B cell (primary cell): Measurements from ENCODE around the gene MYCN. TPM values are rescaled to one million over a fixed set of nuclear protein-coding genes. Genes with fewer than 3 reads are reported as not detected.

ENCODE experiments used
- ATAC-seq: fragments of 200-7000 bp; cut with Tn5 transposase; one replicate; pipeline ENCODE4 v1.10.0; 2021; ENCODE audit warnings: low read depth, mild to moderate bottlenecking, moderate number of reproducible peaks, moderate library complexity
- CTCF ChIA-PET: fragments of 350-600 bp; sonication (Branson Sonifier 250); formaldehyde crosslinking; loops from one replicate; lab custom pipeline; 2021; ENCODE audit warnings: antibody characterized with exemption, inconsistent platforms; lab: Charles Lee
- POLR2A ChIA-PET: fragments of 350-600 bp; sonication (Branson Sonifier 250); formaldehyde crosslinking; loops from one replicate; lab custom pipeline; 2021; ENCODE audit warnings: antibody characterized with exemption; lab: Charles Lee
- DNase-seq: peaks from one replicate; pipeline ENCODE4 v3.0.0; 2013
- H2AFZ ChIP-seq: 2 replicates; pipeline ENCODE4 v1.6.1; 2012; ENCODE audit warnings: mild to moderate bottlenecking, low read depth, low read length; ENCODE audit not compliant: insufficient read depth, poor library complexity, severe bottlenecking
- H3K27ac ChIP-seq, 2 donors: 1 replicate in 1 of 2; 2 replicates in 1 of 2; pipeline ENCODE4 v1.5.1; 2012 to 2013; ENCODE audit warnings: low read length in 2 of 2, mild to moderate bottlenecking in 2 of 2, moderate library complexity in 1 of 2
- H3K27me3 ChIP-seq, 4 experiments: fragments of 200-600 bp in 1 of 4; sonication (generic) in 1 of 4; replicated peaks in 1 of 4; 1 replicate in 2 of 4; 2 replicates in 2 of 4; pipeline versions ENCODE4 v1.6.1 to v1.7.0; 2013 to 2016; ENCODE audit warnings: low read length in 3 of 4, mild to moderate bottlenecking in 2 of 4, mixed read lengths in 1 of 4, moderate library complexity in 1 of 4; ENCODE audit not compliant: insufficient read depth in 4 of 4, control insufficient read depth in 3 of 4; ENCODE audit errors: control extremely low read depth in 1 of 4
- H3K36me3 ChIP-seq, 2 experiments: replicated peaks in 1 of 2; 1 replicate in 1 of 2; 2 replicates in 1 of 2; pipeline versions ENCODE4 v1.6.1 to v1.7.1; 2013; ENCODE audit warnings: low read length in 1 of 2; ENCODE audit not compliant: insufficient read depth in 2 of 2, control insufficient read depth in 1 of 2; ENCODE audit errors: control extremely low read depth in 1 of 2, extremely low read depth in 1 of 2
- H3K4me1 ChIP-seq, 2 donors: fragments of 200-600 bp in 1 of 2; sonication (generic) in 1 of 2; 1 replicate in 1 of 2; 2 replicates in 1 of 2; pipeline versions ENCODE4 v1.5.1 to v1.6.1; 2013 to 2017; ENCODE audit warnings: low read length in 2 of 2; ENCODE audit not compliant: control insufficient read depth in 2 of 2, insufficient read depth in 2 of 2
- H3K4me2 ChIP-seq: replicated peaks from 2 replicates; pipeline ENCODE3; 2012; ENCODE audit warnings: mild to moderate bottlenecking, low read depth, low read length; ENCODE audit not compliant: poor library complexity, severe bottlenecking
- H3K4me3 ChIP-seq, 5 experiments: fragments of 200-600 bp in 1 of 5; sonication (generic) in 1 of 5; 1 replicate in 3 of 5; 2 replicates in 2 of 5; pipeline versions ENCODE4 v1.5.1 to v1.7.0; 2011 to 2016; ENCODE audit warnings: low read length in 4 of 5, mild to moderate bottlenecking in 4 of 5, low read depth in 2 of 5, control low read depth in 1 of 5, moderate library complexity in 1 of 5; ENCODE audit not compliant: insufficient read depth in 1 of 5; ENCODE audit errors: control extremely low read depth in 1 of 5, extremely low read depth in 1 of 5
- H3K79me2 ChIP-seq: fragments of 200-600 bp; sonication (generic); one replicate; pipeline ENCODE4 v1.6.0; 2016; ENCODE audit warnings: low read length; ENCODE audit not compliant: control insufficient read depth, insufficient read depth
- H3K9ac ChIP-seq: fragments of 200-600 bp; sonication (generic); 2 replicates; pipeline ENCODE4 v1.6.1; 2017; ENCODE audit warnings: mild to moderate bottlenecking, low read length, moderate library complexity
- H3K9me3 ChIP-seq, 3 donors: one replicate each; pipeline versions ENCODE4 v1.6.1 to v1.7.1; 2013; ENCODE audit warnings: low read length in 2 of 3; ENCODE audit not compliant: control insufficient read depth in 2 of 3, insufficient read depth in 1 of 3; ENCODE audit errors: control extremely low read depth in 1 of 3
- H4K20me1 ChIP-seq: 2 replicates; pipeline ENCODE4 v1.6.0; 2012; ENCODE audit warnings: mild to moderate bottlenecking, low read length; ENCODE audit not compliant: insufficient read depth, control insufficient read depth, poor library complexity, severe bottlenecking
- H3K27ac Mint-ChIP-seq: one replicate; pipeline ENCODE4 v1.8.0; 2021; ENCODE audit warnings: mixed read lengths
- H3K27me3 Mint-ChIP-seq: one replicate; pipeline ENCODE4 v1.8.0; 2021; ENCODE audit warnings: mixed read lengths
- H3K4me1 Mint-ChIP-seq: one replicate; pipeline ENCODE4 v1.8.0; 2021; ENCODE audit warnings: mixed read lengths
- H3K4me3 Mint-ChIP-seq: one replicate; pipeline ENCODE4 v1.8.0; 2021; ENCODE audit warnings: mixed read lengths
- H3K9me3 Mint-ChIP-seq: one replicate; pipeline ENCODE4 v1.8.0; 2022; ENCODE audit warnings: mixed read lengths; ENCODE audit not compliant: insufficient read depth
- CTCF ChIP-seq: fragments of 200-600 bp; IDR thresholded peaks from one replicate; pipeline ENCODE4 v1.8.0; 2022; ENCODE audit warnings: antibody characterized with exemption, mild to moderate bottlenecking
- EZH2 ChIP-seq: IDR thresholded peaks from 2 replicates; pipeline ENCODE4 v1.6.1; 2012; ENCODE audit warnings: borderline replicate concordance, low read depth, mild to moderate bottlenecking, moderate library complexity, low read length; ENCODE audit not compliant: insufficient read depth, poor library complexity, severe bottlenecking
- WGBS: methylation state at CpG from one replicate; pipeline ENCODE4 v1.1.5; 2013; ENCODE audit warnings: missing lambda C conversion rate; ENCODE audit not compliant: insufficient coverage; 5-methylcytosine and 5-hydroxymethylcytosine counted together
- intact Hi-C: fragments of 100-400 bp; cut with micrococcal nuclease; formaldehyde crosslinking; loops from one replicate; pipeline ENCODE4 v1.10.0; 2022
- polyA plus RNA-seq: library from polyadenylated mRNA; depleted of rRNA; stranded (reverse); fragments of >200 nt; gene quantifications from 2 replicates; pipeline ENCODE4 v1.2.3, GENCODE V29; 2012
- total RNA-seq, 2 donors: library from RNA; stranded (reverse); fragments of 120-200 nt in 1 of 2; gene quantifications; 1 replicate in 1 of 2; 2 replicates in 1 of 2; pipeline versions ENCODE4 v1.2.3 to v1.2.4, GENCODE V29; 2013 to 2022

Gene MYCN
- total and polyA plus RNA-seq, 2 donors (not counting 1 experiment from before 2014, with no cell fraction given) = not detected

- ChIA-PET CTCF (interaction anchor here (0.5 kb wide), 1 partner anchor 11 kb away, joined by 3 read pairs; no protein-coding TSS in a partner anchor), POLR2A (no interaction called here)
- Histone ChIP-seq H4K20me1 (no peaks in the 10 kb centered on the region), H3K36me3 (no peaks in the 10 kb centered on the region), H3K4me3 (no peak overlapping the region), H3K9me3 (no peaks in the 10 kb centered on the region), H3K79me2 (no peaks in the 10 kb centered on the region), H3K9ac (no peak overlapping the region), H3K27me3 (no peaks in the 10 kb centered on the region), H2AFZ (no peak overlapping the region), H3K4me2 (no peak overlapping the region), H3K4me1 (no peaks in the 10 kb centered on the region), H3K27ac (no peak overlapping the region)
- no peak for ATAC-seq
- no peak overlapping the region for H3K4me3 Mint-ChIP-seq
- H3K9me3 Mint-ChIP-seq = no peaks in the 10 kb centered on the region
- TF ChIP-seq CTCF = no peak
- no peak for TF ChIP-seq EZH2
- H3K4me1 Mint-ChIP-seq = no peaks in the 10 kb centered on the region
- WGBS = 94% methylated on average over 4 of the region's 4 CpGs
- no peak for DNase-seq
- peaks cover 10% of the 10 kb centered on the region for H3K27me3 Mint-ChIP-seq
- no peak overlapping the region for H3K27ac Mint-ChIP-seq
- intact Hi-C loops = no loop called here
These were observed 16.8 kb upstream of the MYCN start for GRCh38 chr2:15923597-15923996.

DNA sequence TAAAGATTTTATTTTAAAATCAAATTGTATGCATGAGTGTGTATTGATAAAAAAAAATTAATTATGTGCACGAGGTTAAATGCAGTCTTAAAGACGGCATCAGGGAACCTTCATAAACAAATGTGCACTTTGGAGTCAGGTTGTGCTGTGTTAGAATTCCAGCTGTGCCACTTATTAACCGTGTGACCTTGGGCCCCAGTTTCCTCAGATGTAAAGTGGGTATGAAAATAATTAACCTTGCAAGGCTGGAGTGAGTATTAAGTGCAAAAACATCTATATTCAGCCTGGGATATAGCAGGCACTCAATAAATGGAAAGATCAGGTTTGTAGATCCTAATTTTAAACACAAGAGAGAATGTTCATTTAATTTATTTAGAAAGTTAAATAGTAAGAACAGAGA is 14.5 kb upstream of the MYCN start:
- WGBS = 89% methylated on average over 2 of the region's 3 CpGs
- H3K36me3 ChIP-seq = no peaks in the 10 kb centered on the region
- H3K4me1 Mint-ChIP-seq = no peaks in the 10 kb centered on the region

More for the DNA sequence above, 14.5 kb upstream of the MYCN start:
- no peak overlapping the region for H2AFZ ChIP-seq
- H3K27ac Mint-ChIP-seq = no peak overlapping the region
- no peak overlapping the region for H3K9ac ChIP-seq
- TF ChIP-seq EZH2 (no peak), CTCF (no peak)
- H3K27ac ChIP-seq = no peak overlapping the region
- H3K4me3 Mint-ChIP-seq = no peak overlapping the region
- POLR2A ChIA-PET = no interaction called here
- H3K4me3 ChIP-seq = no peak overlapping the region
- H3K4me1 ChIP-seq = no peaks in the 10 kb centered on the region
- no peak overlapping the region for H3K4me2 ChIP-seq
- CTCF ChIA-PET = no interaction called here
- peaks cover 7% of the 10 kb centered on the region for H3K27me3 Mint-ChIP-seq
- H3K9me3 Mint-ChIP-seq = no peaks in the 10 kb centered on the region
- DNase-seq (no peak), ATAC-seq (no peak)
- no peaks in the 10 kb centered on the region for H3K79me2 ChIP-seq
- H3K27me3 ChIP-seq = no peaks in the 10 kb centered on the region
- no peaks in the 10 kb centered on the region for H3K9me3 ChIP-seq
- H4K20me1 ChIP-seq = no peaks in the 10 kb centered on the region
- intact Hi-C loops = no loop called here
